T-helper 17 cell (primary cell): ENCODE measurements around the gene HNRNPAB. TPM values are rescaled to one million over a fixed set of nuclear protein-coding genes. Genes with fewer than 3 reads are reported as not detected.
"Not testable (repeated sequence)": the region's sequence is repeated elsewhere in the genome, so short reads cannot be mapped to it uniquely, and the experiment has no call there.

Experiments
- ATAC-seq: fragments of 150-1000 bp; cut with Tn5 transposase; 2 replicates; pipeline ENCODE4 v1.10.0; 2021; ENCODE audit warnings: mild to moderate bottlenecking, moderate library complexity
- DNase-seq, 3 donors: peaks; one replicate each; pipeline versions ENCODE4 v3.0.0 to v3.0.0-alpha.2; 2020 to 2021
- H3K9me3 ChIP-seq: one replicate; pipeline ENCODE4 v1.7.0; 2013; ENCODE audit warnings: low read length, mild to moderate bottlenecking; ENCODE audit not compliant: control insufficient read depth, poor library complexity, severe bottlenecking
- H3K27ac Mint-ChIP-seq: one replicate; pipeline ENCODE4 v1.8.0; 2022; ENCODE audit warnings: mild to moderate bottlenecking, moderate library complexity, mixed read lengths
- H3K27me3 Mint-ChIP-seq: one replicate; pipeline ENCODE4 v1.8.0; 2022; ENCODE audit warnings: mixed read lengths
- H3K36me3 Mint-ChIP-seq: one replicate; pipeline ENCODE4 v1.8.0; 2022; ENCODE audit warnings: low read depth, mixed read lengths
- H3K4me1 Mint-ChIP-seq: one replicate; pipeline ENCODE4 v1.8.0; 2022; ENCODE audit warnings: mild to moderate bottlenecking, mixed read lengths
- H3K4me3 Mint-ChIP-seq: one replicate; pipeline ENCODE4 v1.8.0; 2022; ENCODE audit warnings: mild to moderate bottlenecking, moderate library complexity, mixed read lengths
- total RNA-seq, 4 donors: library from RNA in 2 of 4; stranded (reverse) in 2 of 4; gene quantifications; one replicate each; pipeline ENCODE4 v1.2.3 and lab custom pipeline; 2022 to 2026

The HNRNPAB gene
- total RNA-seq, 2 donors from 2014 or later, result 89.5 to 90.5 TPM

DNA sequence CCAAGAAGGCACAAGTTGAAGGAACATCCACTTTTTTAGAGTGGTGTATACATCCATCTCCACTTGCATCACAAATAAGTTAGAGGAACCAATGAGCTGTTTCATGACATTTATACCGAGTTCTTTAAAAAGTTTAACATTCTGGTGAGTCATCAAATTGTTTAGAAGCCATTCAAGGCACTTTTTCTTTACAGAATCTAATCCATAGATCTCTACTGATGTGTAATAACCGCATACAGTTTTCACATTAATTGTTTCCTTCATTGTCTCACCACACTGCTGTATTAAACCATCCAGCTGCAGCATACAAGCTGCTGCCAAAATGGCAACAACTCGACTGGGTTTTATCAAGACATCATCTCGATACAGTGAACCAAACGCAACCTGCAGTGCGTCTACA is 17.9 kb upstream of the HNRNPAB start:
- H3K27ac Mint-ChIP-seq, result no peak overlapping the region
- ATAC-seq (no peak), DNase-seq (no peak)
- no peak overlapping the region for H3K4me3 Mint-ChIP-seq
- H3K9me3 ChIP-seq, result no peaks in the 10 kb centered on the region
- peaks cover 8% of the 10 kb centered on the region for H3K27me3 Mint-ChIP-seq
- H3K4me1 Mint-ChIP-seq, result peaks cover 5% of the 10 kb centered on the region
- no peaks in the 10 kb centered on the region for H3K36me3 Mint-ChIP-seq

DNA sequence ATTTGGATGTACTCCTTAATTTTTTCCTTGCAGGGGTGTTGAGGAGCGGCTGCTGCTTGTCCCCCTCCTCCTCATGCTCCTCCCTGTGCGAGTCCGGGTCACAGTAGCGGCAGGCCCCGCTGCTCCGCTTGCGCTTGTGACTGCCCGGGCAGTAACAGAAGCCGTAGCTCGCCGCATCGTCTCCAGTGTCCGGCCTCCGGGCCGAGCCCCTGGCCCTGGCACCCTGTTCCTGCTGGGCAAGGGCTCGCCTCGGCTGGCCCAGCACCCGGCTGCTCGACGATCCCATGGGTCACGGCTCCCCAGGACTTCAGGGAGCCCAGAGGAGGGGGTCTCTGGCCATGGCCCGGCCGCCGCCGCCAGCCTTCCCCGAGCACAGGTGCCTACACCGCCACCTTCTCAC is 17.3 kb upstream of the HNRNPAB start, which contains the start of gene GMCL2:
GMCL2 (minus strand) TSS at position 358 of the 400 bp plus-strand sequence; CDS start at position 286, 72 bp downstream.
- H3K36me3 Mint-ChIP-seq, result no peaks in the 10 kb centered on the region
- H3K27ac Mint-ChIP-seq, result no peak within 1 kb of the TSS
- H3K27me3 Mint-ChIP-seq, result peaks cover 8% of the 10 kb centered on the region
- no peak within 1 kb of the TSS for H3K4me3 Mint-ChIP-seq
- H3K9me3 ChIP-seq, result no peaks in the 10 kb centered on the region
- H3K4me1 Mint-ChIP-seq, result peaks cover 4% of the 10 kb centered on the region
- ATAC-seq (no peak), DNase-seq (no peak)

DNA sequence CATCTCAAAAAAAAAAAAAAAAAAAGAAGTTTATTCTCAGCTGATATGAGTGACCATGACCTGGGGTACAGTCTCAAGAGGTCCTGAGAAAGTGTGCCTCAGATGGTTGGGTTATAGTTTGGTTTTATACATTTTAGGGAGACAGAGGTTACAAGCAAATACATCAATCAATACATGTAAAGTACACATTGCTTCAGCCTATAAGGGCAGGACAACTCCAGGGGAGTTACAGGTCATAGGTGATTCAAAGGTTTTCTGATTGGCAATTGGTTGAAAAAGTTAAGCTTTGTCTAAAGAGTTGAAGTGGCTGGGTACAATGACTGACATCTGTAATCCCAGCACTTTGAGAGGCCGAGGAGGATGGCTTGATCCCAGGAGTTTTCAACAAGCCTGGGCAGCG is 14.9 kb upstream of the HNRNPAB start:
- Mint-ChIP-seq H3K4me1 (peaks cover 12% of the 10 kb centered on the region), H3K27ac (peak overlapping the region; percentile 3), H3K27me3 (peaks cover 17% of the 10 kb centered on the region)

DNA sequence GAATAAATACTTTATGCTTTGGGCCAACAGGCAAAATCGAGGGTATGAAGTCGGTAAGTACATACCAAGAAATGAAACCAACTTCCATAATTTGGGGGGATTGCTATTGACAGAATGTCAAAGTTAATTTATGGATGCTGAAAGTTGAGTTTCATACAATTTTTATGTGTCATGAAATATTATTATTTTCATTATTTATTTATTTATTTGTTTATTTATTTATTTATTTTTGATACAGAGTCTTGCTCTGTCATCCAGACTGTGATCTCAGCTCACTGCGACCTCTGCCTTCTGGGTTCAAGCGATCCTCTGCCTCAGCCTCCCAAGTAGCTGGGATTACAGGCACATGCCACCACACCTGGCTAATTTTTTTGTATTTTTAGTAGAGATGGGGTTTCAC is 12.7 kb upstream of the HNRNPAB start:
- peaks cover 3% of the 10 kb centered on the region for H3K36me3 Mint-ChIP-seq
- peaks cover 12% of the 10 kb centered on the region for H3K4me1 Mint-ChIP-seq
- ATAC-seq (no peak), DNase-seq (no peak)
- no peak overlapping the region for H3K27ac Mint-ChIP-seq
- no peak overlapping the region for H3K4me3 Mint-ChIP-seq
- H3K9me3 ChIP-seq, result no peaks in the 10 kb centered on the region
- peaks cover 22% of the 10 kb centered on the region for H3K27me3 Mint-ChIP-seq

More for the DNA sequence above, 14.9 kb upstream of the HNRNPAB start:
- H3K9me3 ChIP-seq, result no peaks in the 10 kb centered on the region
- DNase-seq (no peak), ATAC-seq (no peak)
- Mint-ChIP-seq H3K4me3 (no peak overlapping the region), H3K36me3 (peaks cover 3% of the 10 kb centered on the region)

DNA sequence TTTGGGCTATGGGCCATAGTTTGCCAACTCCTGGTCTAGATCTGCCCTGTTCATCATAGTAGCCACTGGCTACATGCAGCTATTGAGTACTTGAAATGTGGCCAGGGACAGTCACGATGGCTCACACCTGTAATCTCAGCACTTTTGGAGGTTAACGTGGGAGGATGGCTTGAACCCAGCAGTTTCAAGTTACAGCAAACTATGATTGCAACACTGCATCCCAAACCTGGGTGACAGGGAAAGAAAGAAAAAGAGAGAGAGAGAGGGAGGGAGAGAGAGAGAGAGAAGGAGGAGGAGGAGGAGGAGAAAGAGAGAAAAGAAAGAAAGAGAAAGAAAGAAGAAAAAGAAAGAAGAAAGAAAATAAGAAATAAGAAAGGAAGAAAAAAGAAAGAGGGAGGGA is 12.1 kb upstream of the HNRNPAB start:
- Mint-ChIP-seq H3K27me3 (peaks cover 22% of the 10 kb centered on the region), H3K27ac (no peak overlapping the region), H3K4me3 (no peak overlapping the region), H3K4me1 (peaks cover 12% of the 10 kb centered on the region), H3K36me3 (peaks cover 3% of the 10 kb centered on the region)
- no peaks in the 10 kb centered on the region for H3K9me3 ChIP-seq
- ATAC-seq (no peak), DNase-seq (no peak)

DNA sequence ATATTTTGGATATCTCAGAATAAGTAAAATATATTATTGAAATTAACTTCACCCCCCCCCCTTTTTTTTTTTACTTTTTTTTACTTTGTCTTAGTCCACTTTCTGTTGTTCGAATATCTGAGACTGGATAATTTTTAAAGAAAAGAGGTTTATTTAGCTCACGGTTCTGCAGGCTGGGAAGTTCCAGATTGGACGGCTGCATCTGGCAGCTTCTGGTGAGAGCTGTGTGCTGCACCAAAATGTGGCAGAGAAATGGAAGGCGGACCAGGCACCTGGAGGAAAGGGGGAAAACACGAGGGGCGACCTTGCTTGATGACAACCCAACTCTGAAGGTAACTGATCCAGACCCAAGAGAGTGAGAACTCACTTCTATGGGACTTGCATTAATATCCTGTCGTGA is 11.5 kb upstream of the HNRNPAB start:
- H3K27ac Mint-ChIP-seq, result peak overlapping the region; percentile 74
- peaks cover 3% of the 10 kb centered on the region for H3K36me3 Mint-ChIP-seq
- peaks cover 12% of the 10 kb centered on the region for H3K4me1 Mint-ChIP-seq
- no peaks in the 10 kb centered on the region for H3K9me3 ChIP-seq
- ATAC-seq, result no peak
- H3K4me3 Mint-ChIP-seq, result no peak overlapping the region
- no peak for DNase-seq
- H3K27me3 Mint-ChIP-seq, result peaks cover 22% of the 10 kb centered on the region

DNA sequence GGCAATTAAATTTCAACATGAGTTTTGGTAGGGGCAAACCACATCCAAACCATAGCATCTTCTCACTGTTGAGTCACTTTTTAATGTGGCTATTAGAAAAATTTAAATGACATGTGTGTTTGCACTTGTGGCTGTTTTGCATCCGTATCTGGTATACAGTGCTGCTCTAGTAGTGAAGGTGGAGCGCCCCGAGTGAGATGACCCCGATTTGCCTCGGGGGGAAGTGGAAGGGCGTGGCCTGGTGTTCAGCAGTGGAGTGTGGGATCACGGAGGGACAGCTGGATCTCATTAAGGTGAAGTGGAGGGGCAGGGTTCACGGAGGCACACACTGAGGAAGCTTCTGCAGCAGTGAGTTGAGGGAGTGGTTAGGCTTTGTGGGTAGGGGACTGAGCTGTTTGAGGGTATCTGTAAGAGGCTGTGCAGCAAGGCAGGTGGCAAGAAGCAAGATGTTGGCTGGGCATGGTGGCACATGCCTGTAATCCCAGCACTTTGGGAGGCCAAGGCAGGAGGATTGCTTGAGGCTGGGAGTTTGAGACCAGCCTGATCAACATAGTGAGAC is 11.0 kb upstream of the HNRNPAB start:
- ATAC-seq (no peak), DNase-seq (no peak)
- H3K36me3 Mint-ChIP-seq, result peaks cover 3% of the 10 kb centered on the region
- peak overlapping the region; percentile 74 for H3K27ac Mint-ChIP-seq
- peaks cover 22% of the 10 kb centered on the region for H3K27me3 Mint-ChIP-seq
- H3K4me3 Mint-ChIP-seq, result no peak overlapping the region
- no peaks in the 10 kb centered on the region for H3K9me3 ChIP-seq
- H3K4me1 Mint-ChIP-seq, result peaks cover 12% of the 10 kb centered on the region

DNA sequence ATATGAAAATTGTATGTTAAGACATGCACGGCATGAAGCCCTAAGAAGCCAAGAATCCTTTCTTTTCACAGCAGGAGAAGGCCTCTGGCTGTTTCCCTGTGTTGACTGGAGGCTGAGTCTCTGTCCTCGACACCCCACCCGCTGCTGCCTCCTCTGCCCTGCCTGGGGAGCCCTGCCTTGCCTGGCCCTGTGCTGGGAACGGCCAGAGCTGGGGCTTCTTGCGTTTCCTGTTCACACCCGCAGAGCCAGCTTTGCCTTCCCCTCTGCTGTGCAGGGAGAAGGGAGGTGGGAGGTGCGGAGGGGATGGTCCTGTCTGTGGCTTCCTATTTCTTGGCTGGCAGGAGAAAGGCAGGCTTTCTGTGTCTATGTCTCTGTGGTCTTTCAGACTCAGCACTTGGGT is 10.3 kb upstream of the HNRNPAB start:
- Mint-ChIP-seq H3K27ac (no peak overlapping the region), H3K4me3 (no peak overlapping the region), H3K27me3 (peaks cover 15% of the 10 kb centered on the region), H3K36me3 (peaks cover 3% of the 10 kb centered on the region), H3K4me1 (peaks cover 10% of the 10 kb centered on the region)
- ATAC-seq (peak; percentile 20), DNase-seq (no peak)
- no peaks in the 10 kb centered on the region for H3K9me3 ChIP-seq

DNA sequence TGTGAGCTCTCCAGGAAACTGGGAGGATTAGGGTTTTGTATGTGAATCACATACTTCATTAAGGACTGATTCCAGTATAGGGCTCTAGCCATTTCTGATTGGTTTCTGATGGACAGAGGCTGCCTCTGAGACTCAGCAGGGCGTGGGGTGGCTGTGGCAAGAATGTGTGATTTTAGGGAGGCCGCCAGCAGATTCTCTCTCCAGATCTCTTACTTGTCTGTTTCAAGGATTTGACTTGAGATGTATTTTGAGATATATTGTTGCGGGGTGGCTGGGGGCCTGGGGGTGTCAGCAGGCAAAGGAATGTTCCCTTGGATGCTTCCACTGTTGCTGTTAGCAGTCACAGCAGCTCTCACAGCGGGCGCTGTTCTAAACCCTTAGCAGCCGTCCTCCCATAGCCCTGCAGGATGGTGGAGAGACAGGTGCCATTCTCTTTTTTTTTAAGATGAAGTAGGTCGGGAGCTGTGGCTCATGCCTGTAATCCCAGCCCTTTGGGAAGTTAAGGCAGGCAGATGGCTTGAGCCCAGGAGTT is 8.0 kb upstream of the HNRNPAB start:
- peaks cover 3% of the 10 kb centered on the region for H3K36me3 Mint-ChIP-seq
- peaks cover 14% of the 10 kb centered on the region for H3K27me3 Mint-ChIP-seq
- no peak for DNase-seq
- no peak overlapping the region for H3K27ac Mint-ChIP-seq
- no peak for ATAC-seq
- peaks cover 10% of the 10 kb centered on the region for H3K4me1 Mint-ChIP-seq
- H3K9me3 ChIP-seq, result no peaks in the 10 kb centered on the region
- no peak overlapping the region for H3K4me3 Mint-ChIP-seq

DNA sequence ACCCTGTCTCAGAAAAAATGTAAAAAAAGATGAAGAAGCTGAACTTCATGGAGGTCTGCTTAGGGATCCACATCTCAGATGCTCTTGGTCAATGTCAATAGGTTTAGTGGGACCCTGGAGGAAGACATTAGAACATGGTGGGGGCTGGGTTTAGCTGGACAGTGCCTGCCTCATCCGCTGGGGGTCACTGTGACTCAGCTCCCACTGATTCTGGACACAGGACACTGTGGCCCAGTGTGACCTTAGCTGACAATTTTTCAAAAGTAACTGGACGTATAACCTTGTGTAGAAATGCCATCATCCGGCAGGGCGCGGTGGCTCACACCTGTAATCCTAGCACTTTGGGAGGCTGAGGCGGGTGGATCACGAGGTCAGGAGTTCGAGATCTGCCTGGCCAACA is 7.3 kb upstream of the HNRNPAB start:
- ATAC-seq (no peak), DNase-seq (no peak)
- Mint-ChIP-seq H3K4me1 (peaks cover 10% of the 10 kb centered on the region), H3K36me3 (peaks cover 3% of the 10 kb centered on the region), H3K27ac (no peak overlapping the region), H3K27me3 (peaks cover 14% of the 10 kb centered on the region), H3K4me3 (no peak overlapping the region)
- no peaks in the 10 kb centered on the region for H3K9me3 ChIP-seq

DNA sequence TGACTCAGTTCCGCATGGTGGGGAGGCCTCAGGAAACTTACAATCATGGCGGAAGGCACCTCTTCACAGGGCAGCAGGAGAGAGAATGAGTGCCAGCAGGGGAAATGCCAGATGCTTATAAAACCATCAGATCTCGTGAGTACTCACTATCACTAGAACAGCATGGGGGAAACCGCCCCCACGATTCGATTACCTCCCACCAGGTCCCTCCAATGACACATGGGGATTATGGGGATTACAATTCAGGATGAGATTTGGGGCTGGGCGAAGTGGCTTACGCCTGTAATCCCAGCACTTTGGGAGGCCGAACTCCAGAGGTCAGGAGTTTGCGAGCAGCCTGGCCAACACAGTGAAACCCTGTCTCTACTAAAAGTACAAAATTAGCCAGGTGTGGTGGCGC is 6.2 kb upstream of the HNRNPAB start:
- DNase-seq, H3K4me3 Mint-ChIP-seq, H3K9me3 ChIP-seq, H3K4me1 Mint-ChIP-seq, ATAC-seq, H3K27ac Mint-ChIP-seq, H3K36me3 Mint-ChIP-seq: not testable (repeated sequence)
- H3K27me3 Mint-ChIP-seq, result peaks cover 10% of the 10 kb centered on the region

DNA sequence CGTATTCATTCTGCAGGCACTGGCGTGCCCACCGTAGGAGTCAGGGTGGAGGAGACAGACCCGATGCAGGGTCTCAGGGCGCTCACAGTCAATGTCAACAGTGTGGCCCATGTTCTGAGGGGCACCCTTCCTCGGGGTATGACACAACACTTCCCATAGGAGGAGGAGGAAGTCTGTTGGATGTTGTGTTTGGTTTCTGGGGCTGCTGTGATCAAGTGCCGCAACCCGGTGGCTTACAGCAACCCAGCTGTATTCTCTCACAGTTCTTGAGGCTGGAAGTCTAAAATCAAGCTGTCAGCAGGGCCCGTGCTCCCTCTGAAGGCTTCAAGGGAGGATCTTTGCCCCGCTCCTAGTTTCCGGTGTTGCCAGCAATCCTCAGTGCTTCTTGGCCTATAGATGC is 5.6 kb upstream of the HNRNPAB start:
- peaks cover 5% of the 10 kb centered on the region for H3K4me1 Mint-ChIP-seq
- H3K27me3 Mint-ChIP-seq, result peaks cover 6% of the 10 kb centered on the region
- no peaks in the 10 kb centered on the region for H3K36me3 Mint-ChIP-seq
- H3K4me3 Mint-ChIP-seq, result no peak overlapping the region
- no peaks in the 10 kb centered on the region for H3K9me3 ChIP-seq
- ATAC-seq (no peak), DNase-seq (no peak)
- no peak overlapping the region for H3K27ac Mint-ChIP-seq

DNA sequence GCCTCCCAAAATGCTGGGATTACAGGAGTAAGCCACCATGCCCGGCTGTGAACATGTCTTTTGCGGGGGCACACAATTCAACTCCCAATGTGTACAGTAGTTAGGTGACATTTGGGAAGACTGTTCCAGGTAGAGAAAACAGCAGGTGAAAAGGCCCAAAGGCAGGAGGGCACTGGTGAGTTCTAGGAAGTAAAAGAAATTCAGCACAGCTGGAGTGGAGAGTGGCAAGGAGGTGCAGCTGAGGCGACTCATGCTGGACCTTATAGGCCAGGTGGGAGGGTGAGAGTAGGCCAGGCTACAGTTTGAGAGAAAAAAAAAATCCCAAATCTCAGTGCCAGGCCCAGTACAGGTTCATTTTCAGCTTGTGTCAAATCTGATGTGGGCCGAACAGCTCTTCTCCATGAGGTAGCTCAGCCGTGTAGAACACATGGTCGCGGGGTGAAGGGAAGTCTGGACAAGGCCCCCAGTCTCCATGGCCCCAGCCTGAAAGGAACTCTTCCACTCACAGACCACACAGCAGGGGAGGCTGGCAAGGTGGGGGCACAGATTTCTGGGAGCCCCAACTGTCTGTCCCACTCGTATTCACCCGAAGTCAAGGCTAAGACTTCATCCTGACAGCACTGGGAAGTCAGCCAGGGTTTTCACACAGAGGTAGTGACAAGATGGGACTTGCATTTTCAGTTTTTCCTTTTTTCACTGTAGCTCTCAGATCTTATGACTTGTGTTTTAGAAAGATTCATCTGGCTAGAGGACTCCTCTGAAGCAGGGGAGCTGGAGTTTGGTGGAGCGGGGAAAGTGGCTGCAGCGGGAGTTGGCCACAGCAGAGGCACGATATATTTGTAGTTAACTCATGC is 4.5 kb upstream of the HNRNPAB start:
- ATAC-seq (no peak), DNase-seq (no peak)
- Mint-ChIP-seq H3K36me3 (peaks cover 3% of the 10 kb centered on the region), H3K27ac (no peak overlapping the region), H3K27me3 (peaks cover 4% of the 10 kb centered on the region), H3K4me3 (no peak overlapping the region), H3K4me1 (peaks cover 3% of the 10 kb centered on the region)
- no peaks in the 10 kb centered on the region for H3K9me3 ChIP-seq
